Sciatic nerve (tissue), 2 donors: ENCODE results near the gene PCBP3. TPM values are rescaled to one million over a fixed set of nuclear protein-coding genes. Genes with fewer than 3 reads are reported as not detected.
A peak's percentile ranks its signal among the peaks of the same experiment; 100 is the strongest.

Source experiments
- ATAC-seq: fragments of 200-7000 bp; cut with Tn5 transposase; one replicate; pipeline ENCODE4 v1.9.1; 2020; ENCODE audit warnings: mild to moderate bottlenecking, moderate library complexity
- DNase-seq: peaks from one replicate; pipeline ENCODE4 v3.0.0-alpha.2; 2020; ENCODE audit warnings: low spot score
- intact Hi-C: fragments of 100-400 bp; cut with DNase I; formaldehyde crosslinking; loops from one replicate; pipeline ENCODE4 v1.14.2; 2022
- total RNA-seq: library from RNA; stranded (reverse); fragmentation: NEBNext Ultra II Directional; extraction: Animal tissue kit (Norgen Biotek cat#: 25700); gene quantifications from one replicate; pipeline ENCODE4 v1.2.1, GENCODE V29; 2021
- donor health status: DM: no; HTN: no; CAD: no.
- donor health status: DM: no; HTN: no; CAD: no.

The PCBP3 gene
- total RNA-seq, 1 donor from 2014 or later = 14.1 TPM

DNA sequence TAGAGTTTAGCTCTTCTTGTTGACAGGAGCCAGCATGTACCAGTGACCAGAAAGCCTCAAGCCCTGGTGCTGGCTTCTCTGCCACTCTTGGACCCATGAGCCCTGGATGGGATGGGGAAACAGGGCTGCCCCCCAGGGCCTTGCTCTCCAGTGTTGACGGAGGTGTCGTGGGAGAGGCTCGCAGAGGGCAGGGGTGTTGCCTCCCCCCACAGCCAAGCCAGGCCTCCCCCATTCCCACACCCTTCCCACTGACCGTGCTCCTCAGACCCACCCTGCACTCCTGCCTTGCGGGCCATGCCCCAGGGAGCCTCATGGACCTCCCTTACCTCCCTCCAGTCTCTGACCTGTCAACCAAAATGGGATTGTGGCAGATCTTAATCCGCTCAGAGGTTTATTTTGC, 214.2 kb downstream of the PCBP3 start:
- DNase-seq (peak; percentile 25), ATAC-seq (no peak)
- intact Hi-C loops = no loop called here

DNA sequence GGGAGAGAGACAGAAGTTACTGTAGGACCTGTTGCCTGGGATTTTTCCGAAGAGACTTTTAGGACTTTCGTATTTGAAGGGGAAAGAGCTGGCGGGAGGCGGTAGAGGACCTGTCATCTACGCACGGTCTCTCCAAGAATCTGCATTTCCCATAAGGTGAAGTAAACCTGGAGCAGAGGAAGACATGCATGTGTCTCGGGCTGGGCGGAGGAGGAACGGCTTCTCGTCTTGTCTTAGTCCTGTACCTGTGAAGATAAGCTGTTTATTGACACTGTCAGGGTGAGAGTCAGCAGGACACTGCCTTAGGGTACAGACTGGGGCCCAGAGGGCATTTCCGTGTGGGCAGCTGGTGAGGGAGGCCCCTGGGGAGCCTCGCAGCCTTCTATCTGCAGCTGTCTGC, 214.7 kb downstream of the PCBP3 start:
- ATAC-seq = no peak

DNA sequence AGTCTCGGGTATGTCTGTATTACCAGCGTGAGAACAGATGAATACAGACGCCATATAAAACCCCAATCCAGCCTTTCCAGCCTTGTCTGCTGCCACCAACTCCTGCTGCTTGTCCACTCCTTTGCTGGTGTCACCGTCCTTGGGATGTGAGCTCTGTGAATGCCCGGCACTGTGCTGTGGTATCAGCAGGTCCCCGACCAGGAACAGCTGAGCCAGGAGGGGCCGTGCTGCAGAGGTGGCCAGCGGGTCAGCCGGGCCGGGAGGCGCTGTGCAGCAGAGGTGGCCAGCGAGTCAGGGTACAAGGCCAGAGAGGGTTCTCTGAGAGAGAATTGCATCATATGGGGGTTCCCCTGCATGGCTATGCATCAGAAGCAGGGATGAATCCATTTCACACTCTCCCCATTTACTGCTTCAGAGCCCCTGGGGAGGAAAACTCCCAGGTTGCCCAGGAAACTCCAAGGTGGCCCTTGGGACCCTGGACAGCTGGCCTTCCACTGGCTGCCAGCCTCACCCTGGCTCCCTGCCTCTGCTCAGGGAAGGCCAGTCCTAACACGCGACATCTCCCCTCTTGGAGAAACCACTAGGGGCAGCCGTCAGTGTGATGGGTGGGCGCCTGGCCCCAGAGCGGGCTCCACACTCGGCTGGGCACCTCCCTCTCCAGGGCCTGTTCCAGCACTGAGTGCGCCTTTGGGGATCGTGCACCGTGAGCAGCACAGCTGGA, 215.7 kb downstream of the PCBP3 start:
- ATAC-seq = no peak
- peak; percentile 32 for DNase-seq
- intact Hi-C loops = no loop called here

More for the DNA sequence above, 214.7 kb downstream of the PCBP3 start:
- peak; percentile 26 for DNase-seq
- intact Hi-C loops = no loop called here

DNA sequence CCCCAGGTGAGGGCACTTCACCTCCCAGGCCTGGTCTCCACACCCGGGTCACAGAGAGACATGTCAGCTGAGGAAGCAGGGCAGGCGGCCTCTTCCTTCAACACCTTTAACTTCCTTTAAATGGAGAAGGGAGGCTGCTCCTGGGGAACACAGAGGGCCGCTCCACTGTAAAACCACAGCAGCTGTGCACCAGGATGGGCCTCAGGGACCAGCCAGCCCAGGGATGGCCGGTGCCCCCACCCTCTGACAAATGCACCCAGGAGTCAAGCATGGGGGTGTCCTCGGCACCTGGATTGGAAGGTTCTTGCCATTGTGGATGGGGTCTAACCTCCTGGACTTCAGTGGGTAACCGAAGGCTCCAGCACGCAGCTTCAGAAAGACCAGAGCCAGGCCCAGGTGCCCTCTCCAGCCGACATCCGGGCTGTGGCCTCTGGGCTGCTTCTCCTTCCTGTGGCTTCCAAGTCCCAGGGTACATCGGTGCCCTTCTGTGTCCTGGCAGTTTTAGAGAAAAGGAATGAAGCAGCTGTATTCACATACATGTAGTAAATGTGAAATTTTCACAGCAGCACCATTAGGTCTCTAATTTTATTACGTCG, 216.3 kb downstream of the PCBP3 start:
- ATAC-seq = no peak
- intact Hi-C loops = no loop called here
- DNase-seq = peak; percentile 33

DNA sequence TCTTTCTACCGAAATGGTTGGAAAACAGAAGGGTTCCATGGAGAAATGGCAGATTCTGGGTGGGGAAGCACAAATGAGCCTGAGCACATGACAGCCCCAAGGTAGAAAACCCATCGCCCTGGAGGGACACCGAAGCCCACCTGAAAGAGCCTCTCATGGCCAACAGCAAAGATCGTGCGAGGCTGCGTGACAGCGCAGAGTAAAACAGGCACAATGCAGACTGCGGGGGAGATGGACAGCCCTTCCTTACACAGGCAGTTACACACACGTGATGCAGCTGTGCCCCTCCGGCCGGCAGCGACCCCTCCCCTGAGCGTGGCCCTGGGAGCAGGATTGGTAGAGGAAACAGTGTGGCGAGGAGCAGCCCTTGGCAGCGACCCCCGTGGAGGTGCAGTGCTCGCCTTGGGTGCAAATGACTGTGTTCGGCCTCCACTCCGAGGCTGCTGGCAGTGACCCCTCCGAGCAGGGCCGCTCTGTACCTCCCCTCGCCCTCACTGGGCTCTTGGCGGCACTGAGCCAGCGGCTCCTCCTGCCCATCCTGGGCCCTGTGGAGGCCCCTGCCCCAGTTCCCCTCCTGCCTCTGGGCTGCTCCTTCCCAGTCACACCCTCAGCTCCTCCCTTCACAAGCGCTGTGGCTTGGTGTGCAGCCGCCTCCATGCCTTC, 217.1 kb downstream of the PCBP3 start:
- intact Hi-C loops = no loop called here
- ATAC-seq = no peak
- DNase-seq = peak; percentile 36

DNA sequence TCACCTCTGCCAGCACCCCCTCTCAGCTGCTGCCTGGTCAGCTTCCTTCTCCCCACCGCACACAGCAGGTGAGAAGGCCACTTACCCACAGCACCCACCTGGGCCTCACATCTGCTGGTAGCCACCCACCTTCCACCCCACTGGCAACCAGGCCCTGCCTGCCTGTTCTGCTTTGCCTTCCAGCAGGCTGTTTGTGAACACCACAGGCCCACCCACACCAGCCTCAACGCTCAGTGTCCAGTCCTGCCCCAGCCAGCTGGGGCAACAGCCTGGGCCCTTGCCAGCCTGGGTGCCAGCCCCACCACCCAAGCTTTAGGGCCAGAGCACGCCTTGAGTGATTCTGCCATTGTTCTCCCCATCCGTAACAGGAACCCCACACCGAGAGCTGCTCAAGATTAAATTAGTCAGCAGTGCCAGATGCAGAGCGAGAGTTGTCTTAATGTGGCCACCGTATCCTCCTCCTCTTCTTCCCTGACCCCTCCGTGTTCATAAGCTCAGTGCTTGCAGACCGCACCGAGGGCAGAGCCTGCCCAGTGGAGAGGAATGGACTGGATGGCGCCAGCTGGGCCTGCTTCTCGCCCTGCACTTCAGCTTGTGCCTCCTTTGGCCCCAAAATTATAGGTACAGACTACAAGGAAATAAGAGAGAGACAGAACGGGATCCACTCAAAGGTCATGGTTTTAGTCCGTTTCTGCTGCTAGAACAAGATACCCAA, 217.8 kb downstream of the PCBP3 start:
- no peak for ATAC-seq
- peak; percentile 31 for DNase-seq
- intact Hi-C loops = no loop called here

DNA sequence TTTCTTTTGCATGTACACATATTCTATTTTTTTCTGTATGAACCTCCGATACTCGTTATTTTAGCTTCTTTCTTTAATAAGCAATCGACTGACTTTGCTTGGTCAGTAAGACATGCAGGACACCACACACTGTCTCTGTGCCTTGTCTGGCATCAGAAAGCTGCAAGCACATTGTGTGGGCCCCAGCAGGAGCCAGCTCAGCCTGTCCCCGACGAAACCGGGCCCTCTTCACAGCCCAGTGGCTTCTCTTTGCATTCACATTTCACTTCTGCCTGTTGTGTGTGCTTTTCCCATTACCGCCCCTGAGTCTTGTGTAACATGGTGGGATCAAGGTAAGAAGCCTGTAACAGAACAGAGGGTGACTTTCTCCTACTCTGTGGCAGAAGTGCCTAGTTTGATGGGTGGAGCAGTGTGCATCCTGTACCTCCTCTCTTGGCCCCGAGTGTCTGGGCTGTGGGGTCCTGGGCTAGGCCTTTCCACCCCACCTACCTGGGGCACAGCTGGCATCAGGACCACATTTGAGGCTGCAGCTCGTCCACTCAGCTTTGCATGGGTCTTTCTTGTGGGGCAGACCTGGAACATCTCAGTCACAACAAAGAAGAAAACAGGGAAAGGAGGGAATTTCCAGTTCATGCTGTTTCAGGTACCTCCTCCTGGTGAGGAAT, 219.2 kb downstream of the PCBP3 start:
- ATAC-seq = no peak
- intact Hi-C loops = no loop called here
- DNase-seq = peak; percentile 31

DNA sequence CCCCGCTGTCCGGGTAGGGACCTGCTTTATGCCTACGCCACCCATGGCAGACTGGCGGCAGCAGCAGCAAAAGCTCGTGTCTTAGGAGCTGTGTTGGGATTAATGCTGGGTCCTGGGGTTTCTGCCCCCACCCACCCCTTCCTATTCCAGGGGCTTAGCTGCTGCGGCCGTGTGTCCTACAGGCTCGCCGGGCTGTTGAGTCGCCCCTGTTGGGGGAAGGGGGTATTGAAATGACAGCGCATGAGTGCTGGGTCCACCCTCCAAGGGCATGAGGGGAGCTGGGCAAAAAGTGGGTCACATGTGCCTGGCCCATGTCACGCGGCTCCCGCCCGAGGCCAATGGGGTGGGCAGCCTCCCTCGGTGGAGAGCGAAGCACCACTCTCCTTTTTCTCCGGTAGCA, 219.7 kb downstream of the PCBP3 start:
- DNase-seq = peak; percentile 47
- intact Hi-C loops = no loop called here
- no peak for ATAC-seq

DNA sequence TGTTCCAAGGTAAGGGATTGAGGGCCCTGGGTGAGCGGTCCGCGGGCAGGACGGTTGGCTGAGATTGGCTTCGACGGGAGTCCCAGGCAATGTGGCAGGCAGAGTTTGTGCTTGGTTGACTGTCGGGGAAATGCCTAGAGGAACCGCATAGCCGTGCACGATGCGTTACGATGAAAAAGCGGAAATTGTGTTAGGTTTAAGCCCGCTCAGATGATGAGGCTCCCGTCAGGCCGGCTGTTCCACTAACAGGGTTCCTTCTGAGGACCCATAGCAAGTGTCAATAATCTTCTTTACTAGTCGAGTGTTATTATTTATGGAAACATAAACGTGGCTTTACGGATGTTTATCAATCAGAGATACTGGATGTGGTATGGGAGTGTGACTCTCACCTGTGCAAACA, 220.2 kb downstream of the PCBP3 start:
- DNase-seq (peak; percentile 48), ATAC-seq (no peak)
- intact Hi-C loops = no loop called here

DNA sequence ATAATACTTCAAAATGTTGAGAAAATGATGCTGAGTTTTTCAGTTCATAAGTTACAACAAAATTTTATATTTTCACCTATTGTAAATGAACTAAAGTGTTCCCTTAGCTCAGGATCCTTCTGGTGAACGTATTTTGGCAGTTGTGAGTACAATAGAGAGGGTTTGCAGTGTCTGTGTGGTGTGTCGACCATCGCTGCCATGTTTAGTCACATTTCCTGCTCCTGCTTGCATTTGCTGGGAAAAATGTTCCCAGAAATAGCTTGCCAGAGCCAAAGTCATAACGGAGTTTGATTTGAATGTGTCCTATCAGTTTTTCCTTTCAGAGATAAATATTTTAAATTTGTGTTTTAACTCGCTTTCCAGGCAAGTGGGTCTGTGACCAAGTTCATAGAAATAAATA, 220.9 kb downstream of the PCBP3 start:
- ATAC-seq = no peak
- no peak for DNase-seq
- intact Hi-C loops = no loop called here

DNA sequence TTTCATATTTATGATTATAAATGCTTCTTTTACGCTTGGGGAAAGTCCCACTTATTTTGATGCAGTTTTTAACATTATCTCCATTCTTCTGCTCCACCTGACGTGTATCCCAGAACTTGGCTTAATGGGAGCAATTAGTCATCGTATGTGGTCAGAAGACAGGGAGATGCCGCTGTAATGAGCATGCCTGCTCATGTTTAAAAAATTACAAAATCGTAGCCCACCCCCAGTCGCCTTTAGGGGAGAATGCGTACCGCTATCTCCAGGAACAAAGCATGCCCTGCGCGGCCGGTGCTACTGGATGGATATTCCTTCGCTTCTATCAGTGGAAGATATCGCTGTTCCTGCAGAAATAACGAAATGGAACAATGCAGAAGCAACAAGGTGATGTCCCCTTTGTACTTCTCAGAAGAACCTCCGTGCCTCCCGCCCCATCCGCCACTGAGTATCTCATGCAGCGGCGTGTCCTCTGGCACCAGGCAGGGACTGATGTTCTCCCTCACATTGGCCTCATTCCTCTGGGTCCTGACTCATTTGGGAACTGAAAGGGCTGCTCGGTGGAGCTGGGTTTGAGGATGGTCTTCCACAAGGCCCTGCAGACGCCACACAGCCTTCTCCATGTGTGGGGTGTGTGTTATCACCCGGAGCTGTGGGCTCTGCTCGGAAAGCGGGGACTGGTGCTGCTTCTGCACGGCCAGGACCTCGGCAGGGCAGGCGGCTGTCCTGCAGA, 221.7 kb downstream of the PCBP3 start:
- ATAC-seq = no peak
- intact Hi-C loops = no loop called here
- peak; percentile 28 for DNase-seq

DNA sequence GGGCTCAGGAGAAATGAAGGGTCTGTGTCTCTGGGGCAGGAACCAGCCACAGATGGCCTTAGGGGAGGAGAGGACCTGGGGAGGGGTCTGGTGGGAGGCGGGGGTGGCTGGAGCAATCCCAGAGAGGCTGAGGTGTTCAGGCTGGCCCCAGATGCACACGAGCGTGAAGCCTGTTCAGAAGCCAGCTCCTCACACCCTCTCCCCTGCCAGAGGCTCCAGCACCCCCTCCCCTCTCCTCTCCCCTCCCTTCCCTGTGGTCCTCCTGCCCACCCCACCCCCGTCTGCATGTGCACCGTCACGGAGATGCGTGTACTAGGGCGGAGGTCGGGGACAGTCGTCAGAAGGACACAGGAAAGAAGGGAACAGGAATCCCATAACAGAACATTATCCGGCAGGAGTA, 223.0 kb downstream of the PCBP3 start:
- intact Hi-C loops = no loop called here
- ATAC-seq = no peak
- peak; percentile 36 for DNase-seq

DNA sequence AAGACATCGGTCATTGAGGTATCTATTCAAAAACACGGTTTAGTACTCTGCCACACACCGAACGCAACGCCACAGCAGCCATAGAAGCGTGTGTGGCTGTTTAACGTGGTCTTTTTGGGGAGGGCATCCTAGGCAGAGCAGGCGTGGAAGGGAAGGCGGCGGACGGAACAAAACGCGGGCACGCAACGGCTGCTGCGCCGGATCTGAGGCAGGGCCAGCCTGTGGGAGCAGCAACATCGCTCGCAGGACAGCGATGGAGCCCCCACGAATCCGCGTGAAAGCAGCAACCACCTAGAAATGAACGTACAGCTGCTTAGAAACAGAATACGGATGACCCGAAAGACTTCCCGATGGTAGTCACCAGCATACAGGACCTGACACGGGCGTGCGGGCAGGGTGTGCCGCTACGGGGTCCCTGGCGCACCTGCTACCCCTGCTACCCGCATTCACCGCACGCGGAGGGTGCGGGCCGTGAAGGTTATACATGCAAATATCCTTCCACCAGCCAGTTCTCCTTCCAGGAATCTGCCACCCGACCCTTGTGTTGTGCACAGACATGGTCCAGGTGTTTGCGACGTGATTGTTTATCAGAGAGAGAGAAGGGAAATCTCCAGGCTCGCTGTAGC, 223.6 kb downstream of the PCBP3 start:
- ATAC-seq (no peak), DNase-seq (no peak)
- intact Hi-C loops = no loop called here

DNA sequence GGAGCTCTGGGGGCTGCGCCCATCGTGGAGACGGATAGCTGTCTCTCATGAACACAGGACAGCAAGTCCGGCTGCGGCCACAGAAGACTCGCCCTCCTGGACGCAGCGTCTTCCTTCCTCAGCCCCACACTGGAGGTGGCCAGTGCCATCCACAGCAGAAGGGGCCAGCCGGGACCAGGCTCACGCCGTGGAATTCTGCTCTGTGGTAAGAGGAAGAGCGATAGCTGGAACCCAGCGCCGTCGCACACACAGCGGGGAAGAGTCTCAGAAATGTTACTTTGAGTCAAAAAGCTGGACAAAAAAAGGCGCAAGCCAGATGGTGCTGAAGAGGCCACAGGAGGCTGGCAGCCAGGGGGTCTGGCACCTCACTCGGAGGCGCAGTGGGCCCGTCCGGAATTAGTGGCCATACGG, 224.2 kb downstream of the PCBP3 start:
- intact Hi-C loops = no loop called here
- DNase-seq (peak; percentile 45), ATAC-seq (no peak)

DNA sequence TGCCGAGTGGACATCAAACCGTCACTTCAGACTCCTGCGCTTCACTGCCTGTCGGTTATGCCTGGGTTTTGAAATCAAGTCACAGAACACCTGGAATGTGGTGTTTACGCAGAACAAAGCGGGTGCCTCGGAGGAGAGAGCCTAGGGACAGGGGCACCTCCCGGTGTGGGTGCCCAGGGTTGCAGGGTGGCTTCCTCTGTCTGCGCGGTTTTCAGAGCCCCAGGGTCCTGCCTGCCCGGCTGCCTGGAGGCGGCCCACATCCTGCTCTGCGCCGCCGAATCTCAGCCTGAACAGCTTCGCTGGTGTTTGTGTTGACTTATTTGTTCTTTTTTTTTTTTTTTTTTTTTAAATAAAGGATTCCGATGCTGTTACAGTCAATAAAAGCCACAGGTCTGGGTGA, 224.6 kb downstream of the PCBP3 start:
- ATAC-seq = no peak
- intact Hi-C loops = no loop called here
- DNase-seq = peak; percentile 32

DNA sequence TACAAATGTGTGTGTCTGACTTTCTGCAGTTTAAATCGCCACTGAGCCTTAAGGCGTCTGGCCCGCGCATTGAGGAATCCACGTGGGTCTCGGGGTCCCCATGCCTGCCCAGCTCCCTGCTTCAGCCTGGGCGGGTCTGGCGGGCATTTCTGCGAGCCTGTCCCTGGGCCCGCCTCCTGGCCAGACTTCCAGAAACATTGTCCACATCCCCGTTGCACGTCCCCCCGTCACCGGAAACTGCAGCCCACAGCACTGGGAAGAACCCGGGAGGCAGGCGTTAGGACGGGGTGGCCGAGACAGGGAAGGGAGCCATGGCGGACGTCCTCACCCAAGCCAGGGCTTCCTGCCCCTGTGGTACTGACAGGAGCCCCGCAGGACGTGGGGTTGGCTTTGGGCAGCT, 225.0 kb downstream of the PCBP3 start:
- peak; percentile 48 for DNase-seq
- ATAC-seq = no peak

DNA sequence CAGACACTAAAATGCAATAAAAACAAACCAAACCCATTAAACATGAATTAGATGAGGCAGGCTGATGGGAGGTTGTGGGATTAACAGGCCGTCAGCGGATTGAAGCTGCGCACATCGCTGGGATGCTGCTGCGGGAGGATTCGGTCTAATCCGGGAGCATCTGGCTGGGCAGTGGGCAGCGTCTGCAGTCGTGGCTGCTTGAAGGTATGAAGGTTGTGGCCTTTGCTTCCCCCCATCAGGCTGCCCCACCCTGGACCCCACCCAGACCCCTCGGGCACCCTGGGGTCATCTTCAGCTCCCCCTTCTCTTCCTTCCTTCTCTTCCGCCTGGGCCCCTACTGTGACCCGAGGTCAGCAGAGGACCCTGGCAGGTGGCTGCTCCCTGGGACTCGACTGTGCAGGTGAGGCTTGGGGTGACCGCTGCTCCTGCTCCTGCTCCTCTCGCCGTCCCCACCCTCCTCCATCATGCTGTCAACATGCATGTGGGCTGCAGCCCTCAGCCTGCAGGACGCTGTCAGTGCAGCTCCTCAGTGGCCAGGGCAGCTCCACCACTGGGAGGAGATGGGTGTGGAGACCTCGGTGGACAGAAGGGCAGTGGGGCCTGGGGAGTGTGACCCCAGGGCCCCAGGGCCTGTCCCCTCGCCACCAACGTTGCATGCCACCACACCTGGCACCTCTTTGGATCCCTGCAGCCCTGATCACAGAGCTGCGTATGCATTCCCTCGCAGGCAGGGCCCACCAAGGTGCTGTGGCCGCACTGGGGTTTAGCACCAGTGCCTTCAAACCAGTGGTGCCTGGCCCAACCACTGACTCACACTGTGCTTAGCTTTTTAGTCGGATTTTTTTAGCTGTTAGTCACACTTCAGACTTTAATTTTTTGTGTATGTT, 225.8 kb downstream of the PCBP3 start:
- DNase-seq (peak; percentile 42), ATAC-seq (no peak)
- intact Hi-C loops = no loop called here

More for the DNA sequence above, 225.0 kb downstream of the PCBP3 start:
- intact Hi-C loops = no loop called here
